ENCODE data around the gene LSM14B.

- TF ChIP-seq CTCF (IDR thresholded peaks at IDR 0.05) (no peak), POLR2A (IDR thresholded peaks at IDR 0.05) (no peak), POLR2AphosphoS5 (IDR thresholded peaks at IDR 0.05) (no peak)
Measured at GRCh38 chr20:62161347-62161746, 39.1 kb downstream of the LSM14B start.

Data from suprapubic skin (tissue), 4 donors.